ENCODE data around the gene LUZP2.
"Not testable (repeated sequence)": the region's sequence is repeated elsewhere in the genome, so short reads cannot be mapped to it uniquely, and the experiment has no call there.

LUZP2 gene

DNA sequence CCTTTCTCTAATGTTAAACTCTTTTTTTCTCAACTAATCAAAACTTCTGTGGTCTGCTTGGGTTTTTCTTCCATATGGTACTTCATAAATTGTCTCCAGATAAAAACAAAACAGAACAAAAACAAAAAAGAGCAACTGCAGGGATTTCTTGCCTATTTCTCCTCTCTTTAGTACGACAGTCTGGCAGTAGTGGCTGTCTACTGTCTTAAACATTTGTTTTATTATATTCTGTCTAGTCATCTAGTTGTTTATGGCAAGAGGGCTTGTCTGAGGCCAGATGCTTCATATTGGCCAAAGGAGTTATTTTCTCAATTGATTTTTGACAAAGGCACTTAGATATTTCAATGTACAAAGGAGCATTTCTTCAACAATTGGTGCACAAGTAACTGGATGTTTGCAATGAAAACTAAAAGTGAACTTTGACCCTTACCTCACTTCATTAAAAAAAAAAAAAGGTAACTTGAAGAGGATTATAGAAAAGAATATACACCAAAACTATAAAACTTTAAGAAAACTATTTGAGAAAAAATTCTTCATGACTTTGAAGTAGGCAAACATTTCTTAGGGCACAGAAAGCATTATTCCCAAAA is 404.2 kb downstream of the LUZP2 start:
- DNase-seq (ENCODE audit: low read depth in 2 of 2), result no peak

DNA sequence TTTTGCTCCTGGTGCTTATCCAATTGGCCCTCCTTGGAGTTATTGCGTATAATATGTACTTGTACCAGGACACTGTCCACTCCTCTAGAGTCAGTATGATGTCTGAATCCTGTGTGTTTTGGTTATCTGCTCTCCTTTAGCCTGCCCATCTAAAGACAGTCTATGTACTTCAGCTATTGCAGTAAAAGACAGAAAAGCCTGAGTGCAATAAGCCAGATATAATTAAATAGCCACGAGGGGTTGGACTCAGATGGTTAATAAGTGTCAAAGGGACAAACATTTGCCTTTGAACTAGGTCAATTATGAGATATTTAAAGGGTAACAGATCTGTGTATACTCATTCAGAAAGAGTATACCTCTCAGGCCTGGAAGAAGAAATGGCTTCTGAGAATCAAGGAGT is 406.7 kb downstream of the LUZP2 start:
- DNase-seq (ENCODE audit: low read depth in 2 of 2), result no peak

GRCh38 chr11:24925091-24925490 is 428.2 kb downstream of the LUZP2 start:
- no peak for DNase-seq (ENCODE audit: low read depth in 2 of 2)

GRCh38 chr11:24932110-24933000 is 435.5 kb downstream of the LUZP2 start:
- DNase-seq (ENCODE audit: low read depth in 2 of 2), result no peak

DNA sequence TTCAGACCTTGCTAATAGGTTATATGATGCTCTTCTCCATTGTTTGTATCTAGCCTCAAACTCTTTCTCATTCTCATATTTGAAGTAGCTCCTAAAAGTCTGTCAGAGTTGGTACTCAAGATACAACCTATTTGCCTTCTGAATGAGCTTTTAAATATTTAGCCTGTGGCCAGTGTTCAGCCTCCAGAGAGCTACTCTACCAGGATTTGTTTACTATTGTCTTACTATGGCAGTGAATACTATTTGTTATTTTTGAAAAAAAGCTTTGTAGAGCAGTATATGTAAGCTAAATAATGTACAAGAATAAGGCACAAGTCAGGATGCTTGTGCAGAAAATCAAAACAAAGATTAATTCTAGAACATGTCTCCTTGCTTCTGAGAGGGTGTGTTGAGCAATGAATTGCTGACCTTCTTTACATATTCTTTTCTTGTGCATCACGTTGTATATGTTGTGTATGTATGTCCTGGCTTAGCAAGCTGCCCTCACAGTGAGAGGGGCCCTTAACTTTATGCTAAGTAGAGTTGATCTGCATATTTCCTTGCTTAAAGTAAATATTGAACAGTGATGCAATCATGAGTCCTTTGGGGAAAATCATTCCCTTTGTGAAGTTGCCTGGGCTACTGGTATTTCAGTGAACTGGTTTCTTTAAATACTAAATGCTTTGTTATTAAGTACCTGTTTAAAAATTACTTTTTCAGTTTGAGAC is 438.0 kb downstream of the LUZP2 start:
- DNase-seq (ENCODE audit: low read depth in 2 of 2), result no peak

DNA sequence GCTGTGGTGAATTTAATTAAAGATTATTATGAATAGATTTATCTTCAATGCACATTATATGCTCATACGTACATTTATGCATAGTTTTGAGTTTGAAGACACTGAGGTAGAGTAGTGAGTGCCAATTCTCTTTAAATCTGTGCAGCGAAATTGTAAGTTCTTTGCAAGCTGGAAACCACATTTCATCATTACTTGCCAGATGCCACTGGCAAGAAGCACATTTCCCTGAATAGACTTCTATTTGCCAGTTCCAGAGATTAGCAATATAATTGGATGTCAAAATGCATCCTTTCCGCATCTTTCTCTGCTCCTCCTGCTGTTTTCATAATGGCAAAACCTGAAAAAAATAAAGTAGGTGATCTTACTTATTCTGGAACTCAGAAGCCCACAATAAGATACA is 448.0 kb downstream of the LUZP2 start:
- DNase-seq (ENCODE audit: low read depth in 2 of 2), result no peak

DNA sequence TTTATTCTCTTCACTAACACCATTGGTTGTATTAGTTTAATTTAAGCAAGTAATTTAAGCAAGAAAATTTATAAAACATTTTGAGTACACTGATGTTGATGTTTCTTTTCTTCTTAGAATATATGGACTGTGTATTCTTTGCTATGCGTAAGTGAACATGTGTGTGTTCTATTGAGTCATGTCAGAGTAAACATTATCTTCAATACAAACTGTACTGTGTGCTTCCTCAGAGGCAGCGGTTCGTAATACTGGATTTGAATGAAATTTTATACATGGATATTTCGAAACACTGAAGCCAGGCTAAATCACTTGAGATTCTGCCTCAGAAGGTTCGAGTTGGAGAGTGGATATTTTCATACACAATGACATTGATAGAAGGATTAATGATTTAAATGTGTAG is 452.6 kb downstream of the LUZP2 start:
- DNase-seq (ENCODE audit: low read depth in 2 of 2), result no peak

GRCh38 chr11:24963852-24964251 is 467.0 kb downstream of the LUZP2 start:
- no peak for DNase-seq (ENCODE audit: low read depth in 2 of 2)

DNA sequence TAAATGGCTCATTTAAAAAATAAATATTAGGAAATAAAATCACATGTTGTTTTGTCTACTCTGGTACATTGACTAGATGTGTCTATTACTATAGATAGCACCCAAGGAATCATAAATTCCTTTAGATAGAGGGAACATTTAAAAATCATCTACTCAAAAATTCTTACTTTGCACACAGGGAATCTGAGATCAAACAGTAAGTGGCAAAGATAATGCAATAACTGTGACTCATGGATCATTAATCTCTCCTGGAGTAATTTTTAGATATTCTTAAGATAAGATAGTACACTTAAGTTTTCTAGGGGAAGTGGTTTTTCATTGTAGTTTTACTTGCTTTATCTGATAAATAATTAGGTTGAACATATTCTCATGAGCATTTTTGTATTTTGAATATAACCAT is 468.9 kb downstream of the LUZP2 start:
- DNase-seq (ENCODE audit: low read depth in 2 of 2), result no peak

- DNase-seq (ENCODE audit: low read depth in 2 of 2), result not testable (repeated sequence)
Observed at GRCh38 chr11:24993903-24994302, 497.1 kb downstream of the LUZP2 start.

DNA sequence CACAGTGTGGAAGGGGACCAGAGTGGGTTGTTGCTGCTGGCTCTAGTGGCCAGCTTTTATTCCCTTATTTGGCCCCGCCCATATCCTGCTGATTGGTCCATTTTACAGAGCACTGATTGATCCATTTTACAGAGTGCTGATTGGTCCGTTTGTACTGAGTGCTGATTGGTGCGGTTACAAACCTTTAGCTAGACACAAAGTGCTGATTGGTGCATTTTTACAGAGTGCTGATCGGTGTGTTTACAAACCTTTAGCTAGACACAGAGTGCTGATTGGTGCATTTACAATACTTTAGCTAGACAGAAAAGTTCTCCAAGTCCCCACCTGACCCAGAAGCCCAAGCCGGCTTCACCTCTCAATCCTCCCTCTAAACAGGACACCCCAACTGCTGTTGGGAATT is 503.1 kb downstream of the LUZP2 start:
- not testable (repeated sequence) for DNase-seq (ENCODE audit: low read depth in 2 of 2)

DNA sequence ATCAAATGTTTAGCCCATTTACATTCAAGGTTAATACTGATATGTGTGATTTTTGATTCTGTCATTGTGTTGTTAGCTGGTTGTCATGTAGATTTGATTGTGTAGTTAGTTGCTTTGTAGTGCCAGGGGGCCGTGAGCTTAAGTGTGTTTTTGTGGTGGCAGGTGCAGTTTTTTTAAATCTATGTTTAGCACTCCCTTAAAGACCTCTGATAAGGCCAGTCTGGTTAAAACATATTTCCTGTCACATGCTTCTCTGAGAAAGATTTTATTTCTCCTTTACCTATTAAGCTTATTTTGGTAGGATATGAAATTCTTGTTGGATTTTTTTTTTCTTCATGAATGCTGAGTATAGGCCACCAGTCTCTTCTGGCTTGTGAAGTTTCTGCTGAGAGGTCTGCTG is 540.6 kb downstream of the LUZP2 start:
- no peak for DNase-seq (ENCODE audit: low read depth in 2 of 2)

GRCh38 chr11:25038131-25038530 is 541.3 kb downstream of the LUZP2 start:
- DNase-seq (ENCODE audit: low read depth in 2 of 2), result no peak

GRCh38 chr11:25039165-25039564 is 542.3 kb downstream of the LUZP2 start:
- DNase-seq (ENCODE audit: low read depth in 2 of 2), result no peak

- no peak for DNase-seq (ENCODE audit: low read depth in 2 of 2)
Observed at GRCh38 chr11:25048632-25049031, 551.8 kb downstream of the LUZP2 start.

DNA sequence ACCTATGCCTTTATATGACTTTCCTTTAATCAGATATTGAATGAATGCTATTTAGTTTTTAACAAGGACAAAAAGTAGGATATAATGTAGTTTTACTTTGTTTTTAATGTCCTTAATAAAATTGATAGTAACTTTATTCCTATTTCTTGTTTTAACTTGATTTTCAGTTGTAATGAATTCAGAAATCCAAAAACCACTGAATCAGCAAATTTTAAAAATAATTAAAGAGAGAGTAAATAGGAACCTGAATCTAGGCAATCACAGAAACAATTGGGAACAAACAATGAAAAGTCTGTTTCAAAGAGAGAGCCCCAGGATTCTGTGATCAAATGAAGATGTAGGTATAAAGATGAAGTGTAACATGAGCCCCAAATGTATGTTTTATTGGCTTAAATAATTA is 556.0 kb downstream of the LUZP2 start:
- DNase-seq (ENCODE audit: low read depth in 2 of 2), result no peak

GRCh38 chr11:25057861-25058260 is 561.0 kb downstream of the LUZP2 start:
- DNase-seq (ENCODE audit: low read depth in 2 of 2), result no peak

- DNase-seq (ENCODE audit: low read depth in 2 of 2), result no peak
Observed at GRCh38 chr11:25065746-25066145, 568.9 kb downstream of the LUZP2 start.

GRCh38 chr11:25066706-25067105 is 569.9 kb downstream of the LUZP2 start:
- no peak for DNase-seq (ENCODE audit: low read depth in 2 of 2)

GRCh38 chr11:25068451-25068850 is 571.6 kb downstream of the LUZP2 start:
- DNase-seq (ENCODE audit: low read depth in 2 of 2), result no peak

DNA sequence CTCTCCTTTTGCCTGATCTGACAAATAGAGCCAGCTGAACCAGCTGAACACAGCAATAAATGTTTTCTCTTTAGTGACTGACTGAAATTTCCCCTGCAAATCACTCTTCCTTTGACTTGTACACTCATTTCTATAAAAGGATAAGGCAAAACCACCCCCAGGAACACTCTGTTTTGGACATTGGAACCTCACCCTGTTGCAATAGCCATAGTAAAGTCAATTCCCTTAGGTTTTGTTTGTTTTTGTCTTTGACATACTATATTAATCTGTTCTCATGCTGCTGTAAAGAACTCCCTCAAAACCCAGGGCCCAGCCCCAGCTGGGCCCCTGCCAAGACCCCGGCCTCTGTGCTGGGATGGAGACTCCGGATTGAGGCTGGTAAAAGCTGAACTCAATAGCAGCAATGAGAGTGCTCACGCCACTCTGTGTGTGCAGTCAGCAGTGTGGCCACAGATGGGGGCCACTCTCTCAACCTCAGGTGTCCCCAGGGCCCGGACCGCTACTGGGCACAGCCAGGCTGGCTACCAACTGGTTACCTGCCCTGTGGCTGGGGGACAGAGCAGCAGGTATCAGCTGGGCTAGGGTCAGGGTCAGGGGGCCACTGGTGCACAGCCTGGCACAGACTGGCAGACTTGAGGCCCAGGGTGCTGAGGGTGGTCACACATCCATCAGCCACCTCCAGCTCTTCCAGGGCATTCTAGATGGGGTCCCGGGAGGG is 597.4 kb downstream of the LUZP2 start:
- no peak for DNase-seq (ENCODE audit: low read depth in 2 of 2)

- no peak for DNase-seq (ENCODE audit: low read depth in 2 of 2)
Observed at GRCh38 chr11:25119416-25119815, 622.6 kb downstream of the LUZP2 start.

All from stimulated activated CD4-positive, alpha-beta T cell treated with anti-CD3 and anti-CD28 coated beads, Interleukin-4, amount 100 ng/mL, for 48 hours (primary cell).